Measurements from ENCODE around the gene TAPT1.
A peak's percentile ranks its signal among the peaks of the same experiment; 100 is the strongest.
"Not testable (repeated sequence)": the region's sequence is repeated elsewhere in the genome, so short reads cannot be mapped to it uniquely, and the experiment has no call there.

TAPT1 gene

GRCh38 chr4:16168710-16169388 lies 57.4 kb downstream of the TAPT1 start:
- DNase-seq = no peak

- DNase-seq = no peak
These were observed 58.1 kb downstream of the TAPT1 start for GRCh38 chr4:16168144-16168543.

DNA sequence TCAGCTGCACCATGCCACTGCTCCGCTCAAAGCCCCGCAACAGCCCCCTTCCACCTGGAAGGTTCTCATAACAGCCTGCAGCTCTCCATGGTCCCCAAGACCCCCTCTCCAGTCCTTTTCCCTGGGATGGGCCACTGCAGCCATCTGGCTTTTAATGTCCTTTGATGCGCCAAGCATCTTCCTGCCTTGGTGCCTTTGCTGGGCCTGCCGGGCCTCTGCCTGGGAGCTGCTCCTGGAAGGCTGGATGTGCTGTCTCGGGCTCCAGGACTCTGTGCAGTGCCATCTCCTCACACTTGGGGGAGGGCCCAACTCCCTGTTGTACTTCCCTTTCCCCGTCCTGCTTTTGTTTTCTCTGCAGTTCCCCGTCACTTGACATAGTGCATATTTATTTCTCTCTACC lies 60.3 kb downstream of the TAPT1 start:
- DNase-seq = no peak

DNA sequence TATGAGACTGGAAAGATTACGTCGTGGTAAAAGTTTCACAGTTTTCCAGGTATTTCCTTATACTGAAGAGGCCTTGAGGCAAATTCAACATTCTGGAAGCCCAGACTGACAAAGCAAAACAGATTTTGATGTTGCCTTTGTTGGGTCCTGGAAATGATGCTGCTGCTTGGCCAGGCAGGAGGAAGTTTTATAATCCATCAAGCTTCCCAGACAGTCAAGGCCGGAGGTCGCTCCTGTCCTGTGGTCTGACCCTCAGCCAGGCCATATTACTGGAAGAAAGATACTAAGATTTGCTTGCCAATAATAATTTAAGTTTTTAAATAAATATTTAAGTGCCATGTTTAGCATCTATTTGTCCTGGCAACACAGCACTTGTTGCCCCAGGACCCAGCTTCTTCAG lies 63.4 kb downstream of the TAPT1 start:
- no peak for DNase-seq

- DNase-seq = no peak
These were observed 64.3 kb downstream of the TAPT1 start for GRCh38 chr4:16161851-16162408.

GRCh38 chr4:16160457-16160856 lies 65.8 kb downstream of the TAPT1 start:
- DNase-seq = no peak

DNA sequence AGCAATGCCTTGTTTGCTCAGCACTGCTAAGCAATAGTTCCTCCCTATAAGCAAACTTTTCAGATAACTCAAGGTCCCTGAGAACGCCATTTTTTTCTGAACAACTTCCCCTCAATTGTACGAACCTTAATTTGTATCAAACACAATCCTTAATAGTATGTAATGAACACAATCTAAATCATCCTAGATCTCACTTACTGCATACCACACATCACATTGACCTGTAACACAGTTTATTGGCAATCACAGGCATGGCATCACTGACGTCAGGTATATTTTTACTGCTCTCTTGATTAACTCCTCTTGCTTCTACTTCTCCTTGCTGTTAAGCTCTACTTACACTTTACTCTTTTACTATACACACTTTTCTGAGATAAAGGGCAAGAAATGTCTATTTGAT lies 67.0 kb downstream of the TAPT1 start:
- no peak for DNase-seq

- no peak for DNase-seq
These were observed 67.8 kb downstream of the TAPT1 start for GRCh38 chr4:16158504-16158852.

GRCh38 chr4:16157609-16158503 lies 68.4 kb downstream of the TAPT1 start:
- no peak for DNase-seq

- DNase-seq = no peak
These were observed 70.6 kb downstream of the TAPT1 start for GRCh38 chr4:16155528-16156169.

- no peak for DNase-seq
These were observed 71.8 kb downstream of the TAPT1 start for GRCh38 chr4:16154451-16154850.

GRCh38 chr4:16150716-16151115 lies 75.6 kb downstream of the TAPT1 start:
- no peak for DNase-seq

- not testable (repeated sequence) for DNase-seq
These were observed 81.4 kb downstream of the TAPT1 start for GRCh38 chr4:16144913-16145312.

GRCh38 chr4:16142598-16143310 lies 83.5 kb downstream of the TAPT1 start:
- no peak for DNase-seq

- DNase-seq = no peak
These were observed 85.4 kb downstream of the TAPT1 start for GRCh38 chr4:16140879-16141249.

- no peak for DNase-seq
These were observed 85.9 kb downstream of the TAPT1 start for GRCh38 chr4:16140231-16140878.

DNA sequence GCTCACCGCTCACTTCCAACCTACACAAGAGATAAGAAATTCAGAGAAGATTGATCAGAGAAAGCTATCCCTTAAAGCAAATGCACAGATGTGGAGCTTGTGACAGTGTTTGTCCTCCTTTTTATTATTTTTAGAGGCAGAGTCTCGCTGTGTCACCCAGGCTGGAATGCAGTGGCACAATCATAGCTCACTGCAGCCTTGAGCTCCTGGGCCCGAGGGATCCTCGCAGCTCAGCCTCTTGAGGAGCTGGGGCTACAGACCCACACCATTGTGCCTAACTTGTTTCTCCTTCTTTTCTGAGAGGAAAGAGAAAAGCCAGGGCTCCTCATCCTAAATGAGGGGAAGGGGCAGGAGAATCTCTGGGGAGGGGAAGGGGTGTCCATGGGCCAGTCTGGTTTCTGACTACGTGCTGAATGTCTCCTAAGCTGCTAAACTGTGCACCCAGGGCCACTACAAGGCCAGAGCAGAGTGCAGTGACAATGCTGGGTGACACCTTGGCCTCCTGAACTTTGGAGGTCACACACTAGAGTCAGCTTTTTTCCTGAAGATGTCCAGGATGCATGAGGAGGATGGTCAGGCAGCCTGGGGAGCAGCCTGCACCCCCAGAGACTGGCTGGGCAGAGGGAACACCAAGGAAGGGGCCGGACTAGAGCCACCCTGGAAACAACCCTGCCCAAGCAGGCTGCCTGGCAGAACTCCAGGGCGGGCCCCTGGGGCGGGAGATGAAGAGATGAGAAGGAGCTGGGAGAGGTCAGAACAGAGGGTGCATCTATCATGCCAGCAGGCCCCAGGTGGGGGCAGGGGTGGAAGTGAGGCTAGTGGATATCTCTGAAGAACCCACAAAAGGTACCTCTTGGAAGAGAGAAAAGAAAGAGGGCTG lies 87.0 kb downstream of the TAPT1 start:
- no peak for DNase-seq

DNA sequence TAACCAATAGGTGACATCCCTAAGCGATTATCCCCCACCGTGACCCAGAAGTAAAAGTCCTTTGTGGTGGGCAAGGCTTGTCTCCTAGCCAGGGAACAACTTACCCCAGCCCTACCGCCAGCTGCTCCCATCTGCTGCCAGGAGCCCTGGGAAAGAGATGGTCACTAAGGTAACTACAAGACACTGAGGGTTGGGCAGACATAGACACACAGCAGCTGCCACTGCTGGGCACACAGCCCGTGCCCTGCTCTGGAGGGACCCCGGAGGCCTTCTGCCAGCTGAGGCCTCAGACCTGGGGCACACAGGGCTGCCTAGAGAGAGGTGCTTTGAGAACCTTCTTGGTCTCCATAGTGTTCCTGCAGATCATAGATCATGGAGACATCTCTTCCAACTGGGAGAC lies 89.4 kb downstream of the TAPT1 start:
- DNase-seq = peak; percentile 80

DNA sequence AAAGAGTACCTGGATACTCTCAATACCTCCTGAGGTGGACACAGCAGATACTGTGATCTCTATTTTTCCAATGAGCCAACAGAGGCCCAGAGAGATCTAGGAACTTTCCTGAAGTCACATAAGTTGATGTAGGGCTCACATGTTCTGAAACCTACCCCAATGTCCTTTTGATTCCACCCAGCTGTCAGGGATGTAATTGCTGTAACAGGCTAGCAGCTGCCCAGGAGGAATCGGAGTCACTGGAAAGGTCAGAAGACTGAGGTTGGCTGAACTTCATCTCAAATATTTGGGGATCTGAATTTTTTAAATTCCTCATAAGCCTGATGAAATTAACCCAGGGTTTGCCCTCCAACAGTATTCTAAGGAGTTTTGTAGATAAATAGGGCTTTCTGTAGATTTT lies 90.0 kb downstream of the TAPT1 start:
- DNase-seq = no peak

DNA sequence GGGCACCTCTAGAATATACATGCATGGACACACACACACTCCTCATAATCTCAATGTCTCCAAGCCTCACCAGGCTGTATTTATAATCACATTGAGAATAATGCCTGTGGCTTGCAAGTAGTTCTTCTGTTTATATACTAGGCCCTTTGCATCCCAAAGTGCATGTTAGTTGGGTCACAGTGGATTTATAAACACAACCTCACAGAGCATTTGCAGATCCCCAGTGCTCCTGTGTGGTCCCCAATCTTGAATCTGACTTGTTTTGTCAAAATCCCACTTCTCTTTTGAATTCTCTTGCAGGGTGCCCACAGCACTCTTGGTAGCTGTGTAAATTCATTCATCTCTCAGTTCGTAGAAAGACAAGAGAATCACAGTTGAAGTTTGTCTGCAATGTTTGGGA lies 92.9 kb downstream of the TAPT1 start:
- no peak for DNase-seq

GRCh38 chr4:16131293-16131692 lies 95.0 kb downstream of the TAPT1 start:
- DNase-seq = no peak

Data from left hindlimb (tissue), 1 donor.